ENCODE results near the gene CDC42BPB.

Gene CDC42BPB

DNA sequence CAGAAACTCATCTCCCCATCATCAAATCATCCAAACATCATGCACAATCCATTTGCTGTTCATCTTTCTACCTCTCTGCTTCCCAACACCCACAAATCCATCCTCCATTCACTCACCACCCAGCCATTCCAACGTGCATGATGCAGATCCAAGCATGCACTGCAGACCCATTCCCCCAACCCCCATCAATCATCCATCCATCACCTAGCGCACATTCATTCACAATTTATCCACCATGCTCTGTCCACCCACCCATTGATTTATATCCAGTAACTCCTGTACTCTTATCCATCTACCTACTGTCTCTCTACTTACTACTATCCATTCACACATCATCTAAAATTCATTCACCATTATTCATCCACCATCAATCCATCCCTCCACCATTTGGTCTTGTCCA lies 138.9 kb downstream of the CDC42BPB start:
- no peak overlapping the region for H3K4me3 ChIP-seq (ENCODE audit: low read depth, low read length)
- no peak for TF ChIP-seq CTCF (IDR thresholded peaks at IDR 0.05; ENCODE audit: low read depth, low read length, missing control alignments)
- DNase-seq (ENCODE audit: low read depth): no peak

GRCh38 chr14:102917469-102918211 lies 139.7 kb downstream of the CDC42BPB start:
- TF ChIP-seq CTCF (IDR thresholded peaks at IDR 0.05; ENCODE audit: low read depth, low read length, missing control alignments): peak; percentile 77
- DNase-seq (ENCODE audit: low read depth): no peak
- no peak overlapping the region for H3K4me3 ChIP-seq (ENCODE audit: low read depth, low read length)

DNA sequence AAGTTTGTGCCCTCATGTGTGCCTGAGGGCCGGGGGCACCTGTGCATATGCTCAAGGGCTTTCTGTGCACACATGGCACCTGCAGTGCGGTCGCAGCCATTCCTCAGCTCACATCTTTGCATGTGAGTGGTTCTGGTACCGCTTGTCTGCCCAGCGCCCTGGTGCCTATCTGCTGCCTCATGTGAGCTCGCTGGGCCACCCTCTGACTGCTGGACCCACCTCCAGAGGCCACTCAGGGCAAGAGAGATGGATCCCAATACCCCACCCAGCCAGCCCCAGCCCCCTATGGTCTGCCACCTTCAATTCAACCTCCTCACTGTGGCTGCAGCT lies 140.3 kb downstream of the CDC42BPB start:
- no peak overlapping the region for H3K4me3 ChIP-seq (ENCODE audit: low read depth, low read length)
- no peak for TF ChIP-seq CTCF (IDR thresholded peaks at IDR 0.05; ENCODE audit: low read depth, low read length, missing control alignments)
- DNase-seq (ENCODE audit: low read depth): no peak

DNA sequence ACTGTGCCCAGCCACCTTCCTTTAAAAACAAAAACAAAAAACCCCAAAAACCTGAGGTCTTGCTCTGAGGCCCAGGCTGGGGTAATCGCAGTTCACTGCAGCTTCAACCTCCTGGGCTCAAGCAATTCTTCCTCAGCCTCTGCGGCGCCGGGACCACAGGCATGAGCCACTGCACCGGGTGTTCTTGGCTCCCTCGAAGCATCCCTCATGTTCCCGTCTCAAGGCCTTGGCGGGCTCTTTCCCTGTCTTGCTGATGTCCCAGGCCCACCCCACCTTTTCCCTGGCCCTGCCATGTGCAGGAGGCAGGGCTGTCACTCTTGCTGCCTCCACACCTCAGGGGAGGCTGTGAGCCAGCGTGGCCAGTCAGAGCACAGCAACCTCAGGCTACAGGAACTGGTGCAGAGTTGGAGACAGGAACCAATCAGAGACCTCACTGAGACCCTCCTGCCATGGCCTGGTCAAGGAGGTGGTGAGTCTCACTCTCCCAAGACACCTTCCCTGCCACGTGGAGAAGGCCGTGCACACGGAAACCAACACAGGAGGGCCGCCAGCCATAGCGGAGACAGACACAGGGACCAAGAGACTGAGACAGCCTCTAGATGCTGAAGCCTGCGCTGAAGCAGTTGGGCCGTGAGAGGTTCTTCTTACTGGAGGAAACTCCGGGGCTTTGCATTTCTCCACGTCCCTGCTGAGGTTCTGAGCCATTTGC lies 140.8 kb downstream of the CDC42BPB start:
- no peak for TF ChIP-seq CTCF (IDR thresholded peaks at IDR 0.05; ENCODE audit: low read depth, low read length, missing control alignments)
- H3K4me3 ChIP-seq (ENCODE audit: low read depth, low read length): no peak overlapping the region
- no peak for DNase-seq (ENCODE audit: low read depth)

DNA sequence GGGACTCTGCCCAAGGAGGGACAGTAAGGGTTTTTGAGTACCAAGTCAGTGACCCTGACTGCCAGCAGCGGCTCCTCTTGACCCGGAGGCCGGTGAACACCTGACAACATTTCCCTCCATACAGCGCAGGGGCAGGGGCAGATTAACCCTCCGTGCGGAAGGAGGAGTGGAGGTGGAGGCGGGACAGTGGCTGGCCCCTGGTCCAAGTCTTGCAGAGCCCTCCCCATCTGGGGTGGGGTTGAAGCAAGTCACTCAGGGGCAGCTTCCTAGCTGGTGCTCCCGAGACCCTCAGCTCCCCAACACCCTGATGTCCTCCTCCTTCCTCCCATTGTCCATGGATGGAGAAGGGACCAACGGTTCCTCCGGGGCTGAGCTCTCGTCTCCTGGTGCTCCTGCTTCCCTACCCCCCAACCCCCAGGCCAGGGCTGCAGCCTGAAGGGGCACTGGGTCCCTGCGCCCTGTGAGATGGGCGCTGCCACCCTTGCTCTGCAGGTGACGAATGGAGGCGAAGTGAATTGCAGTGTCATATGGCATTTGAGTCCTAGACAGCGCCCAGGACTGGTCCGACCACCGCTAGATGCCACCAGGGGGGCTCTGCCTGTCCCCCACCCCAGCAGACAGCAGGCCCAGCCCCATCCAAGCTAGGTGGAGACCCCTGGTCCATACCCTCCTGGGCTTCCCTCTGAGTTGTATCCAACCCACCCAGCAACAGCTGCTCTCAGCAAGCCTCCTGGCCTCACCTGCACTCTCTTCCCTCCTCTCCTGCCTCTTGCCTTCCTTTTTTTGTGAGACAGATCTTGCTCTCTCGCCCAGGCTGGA lies 141.8 kb downstream of the CDC42BPB start:
- H3K4me3 ChIP-seq (ENCODE audit: low read depth, low read length): no peak overlapping the region
- DNase-seq (ENCODE audit: low read depth): no peak
- TF ChIP-seq CTCF (IDR thresholded peaks at IDR 0.05; ENCODE audit: low read depth, low read length, missing control alignments): no peak

DNA sequence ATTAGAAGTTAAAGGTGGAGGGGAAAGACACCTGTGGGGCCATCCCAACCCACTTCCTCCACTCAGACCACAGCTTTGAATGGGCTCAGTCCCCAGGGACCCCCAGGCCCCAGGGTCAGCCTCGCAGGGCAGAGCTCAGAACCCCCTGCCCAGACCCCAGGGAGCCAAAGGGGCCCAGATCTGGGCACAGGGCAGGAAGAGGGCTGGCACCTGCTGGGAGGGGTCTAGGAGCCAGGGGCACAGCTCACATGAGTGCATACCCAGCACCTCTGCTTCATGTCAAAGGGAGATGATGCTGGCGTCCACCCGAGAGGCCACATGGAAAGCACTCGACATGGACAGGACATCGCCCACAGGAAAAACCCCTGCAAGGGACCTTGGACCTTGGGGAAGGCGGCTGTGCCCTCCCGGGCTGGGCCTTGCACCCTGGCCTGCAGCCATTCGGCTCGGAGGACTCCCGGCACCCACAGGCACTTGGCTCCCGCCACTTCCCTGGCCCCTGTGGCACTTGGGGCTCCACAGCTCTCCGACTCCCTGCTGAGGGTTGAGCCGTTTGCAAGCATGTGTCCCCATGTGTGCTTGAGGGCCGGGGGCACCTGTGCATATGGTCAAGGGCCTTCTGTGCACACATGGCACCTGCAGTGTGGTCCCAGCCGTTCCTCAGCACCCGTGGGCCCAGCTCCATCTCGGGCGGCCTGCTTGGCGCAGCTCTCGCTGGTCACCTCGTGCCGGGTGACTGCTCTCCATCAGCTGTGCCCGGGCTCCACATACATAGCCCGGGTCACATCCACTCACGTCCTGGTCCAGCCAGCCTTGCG lies 142.7 kb downstream of the CDC42BPB start:
- no peak overlapping the region for H3K4me3 ChIP-seq (ENCODE audit: low read depth, low read length)
- DNase-seq (ENCODE audit: low read depth): no peak
- TF ChIP-seq CTCF (IDR thresholded peaks at IDR 0.05; ENCODE audit: low read depth, low read length, missing control alignments): no peak
